Measurements from ENCODE around the gene SPATA20.

SPATA20 gene

DNA sequence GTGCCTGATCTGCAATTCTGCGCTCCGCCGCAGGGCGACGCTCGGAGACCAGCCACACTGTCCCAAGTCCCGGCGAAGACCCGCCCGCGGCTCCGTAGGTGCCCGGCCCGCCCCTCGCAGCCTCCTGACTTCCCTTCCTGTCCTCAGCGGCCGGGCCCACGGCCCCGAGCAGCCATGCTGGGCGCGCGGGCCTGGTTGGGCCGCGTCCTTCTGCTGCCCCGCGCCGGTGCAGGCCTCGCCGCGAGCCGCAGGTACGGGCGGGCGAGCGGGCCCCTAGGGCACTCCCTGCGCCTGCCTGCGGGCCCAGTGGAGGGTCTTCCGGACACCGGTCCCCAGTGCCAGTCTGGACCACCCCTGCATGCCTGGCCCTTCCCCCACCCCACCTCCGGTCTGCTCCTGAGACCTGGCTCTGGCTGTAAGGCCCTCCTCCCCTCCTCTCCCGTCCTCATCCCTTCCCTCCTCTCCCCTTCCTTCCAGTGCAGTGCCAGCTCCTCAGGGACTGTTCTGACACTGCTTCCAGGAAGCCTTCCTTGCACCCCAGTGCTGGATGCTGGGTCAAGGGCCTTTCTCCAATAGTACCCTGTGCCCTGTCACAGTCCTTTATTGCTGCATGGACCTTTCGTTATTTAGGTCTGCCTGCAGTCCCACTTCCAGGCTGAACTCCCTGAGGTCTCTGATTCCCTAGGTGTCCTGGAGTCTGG, at the start of gene SPATA20:
SPATA20 (plus strand) TSS at position 140 of the 701 bp plus-strand sequence; CDS start at position 175, 35 bp downstream.
- peak; percentile 89 to 92 for ATAC-seq

DNA sequence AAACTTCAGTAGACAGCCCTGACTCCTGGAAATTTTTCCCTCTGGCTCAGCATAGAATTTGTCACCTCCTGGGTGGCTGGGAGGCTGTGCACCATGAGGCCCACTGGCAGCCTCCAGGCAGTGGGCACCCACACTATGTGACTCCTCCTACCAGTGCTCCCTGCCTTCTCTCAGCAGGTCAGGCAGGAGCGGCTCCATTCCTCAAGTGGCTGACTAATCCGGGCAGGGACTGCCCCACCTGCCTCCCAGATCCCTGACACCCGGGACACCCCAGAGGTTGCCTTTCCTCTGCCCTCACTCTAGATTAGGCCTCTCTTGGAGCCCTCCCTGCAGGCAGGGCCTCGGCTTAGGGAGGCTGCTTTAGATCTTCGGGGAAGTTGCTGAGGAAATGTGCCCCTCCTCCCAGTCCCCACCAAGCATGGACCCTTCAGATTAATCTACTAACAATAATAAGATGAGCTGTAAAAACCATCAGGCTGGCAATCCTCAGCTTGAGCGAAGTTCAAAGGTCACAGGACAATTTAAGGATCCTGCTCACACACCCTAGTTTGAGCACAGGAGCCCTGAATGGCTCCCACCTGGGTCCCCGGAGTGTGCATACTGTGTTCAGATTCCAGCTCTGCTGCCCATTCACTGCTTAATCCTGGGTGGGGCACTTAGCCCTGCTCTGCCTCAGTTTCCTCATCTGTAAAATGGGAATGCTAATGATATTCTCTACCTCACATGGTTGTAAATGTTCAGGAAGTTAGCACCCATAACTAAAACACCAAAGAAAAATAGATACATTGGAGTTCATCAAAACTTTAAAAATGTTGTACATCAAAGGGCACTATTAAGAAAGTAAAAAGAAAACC, 48.7 kb upstream of the SPATA20 start:
- ATAC-seq, result no peak

DNA sequence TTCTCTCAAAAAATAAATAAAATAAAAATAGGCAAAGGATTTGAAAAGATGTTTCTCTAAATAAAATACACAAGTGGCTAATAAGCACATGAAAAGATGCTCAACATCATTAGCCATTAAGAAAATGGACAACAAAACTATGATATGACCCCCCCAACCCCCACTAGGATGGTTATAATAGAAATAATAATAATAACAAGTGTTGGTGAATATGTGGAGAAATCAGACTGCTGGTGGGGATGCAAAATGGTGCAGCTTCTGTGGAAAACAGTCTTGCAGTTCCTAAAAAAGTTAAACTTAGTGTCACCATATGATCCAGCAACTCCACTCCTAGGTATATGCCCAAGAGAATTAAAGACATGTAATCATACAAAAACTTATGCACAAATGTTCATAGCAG, 47.7 kb upstream of the SPATA20 start:
- ATAC-seq, result no peak

DNA sequence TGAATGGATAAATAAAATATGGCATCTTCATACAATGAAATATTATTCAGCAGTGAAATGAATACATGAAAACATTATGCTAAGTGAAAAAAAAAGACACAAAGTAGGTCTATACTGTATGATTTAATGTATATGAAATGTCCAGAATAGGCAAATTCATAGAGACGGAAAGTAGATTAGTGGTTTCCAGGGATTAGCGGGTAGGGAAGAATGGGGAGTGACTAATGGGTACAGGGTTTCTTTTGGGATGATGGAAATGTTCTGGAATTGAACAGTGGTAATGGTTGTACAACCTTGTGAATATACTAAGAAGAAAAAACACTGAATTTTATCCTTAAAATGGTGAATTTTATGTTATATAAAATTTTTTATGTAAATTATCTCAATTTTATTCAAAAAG, 47.3 kb upstream of the SPATA20 start:
- no peak for ATAC-seq

DNA sequence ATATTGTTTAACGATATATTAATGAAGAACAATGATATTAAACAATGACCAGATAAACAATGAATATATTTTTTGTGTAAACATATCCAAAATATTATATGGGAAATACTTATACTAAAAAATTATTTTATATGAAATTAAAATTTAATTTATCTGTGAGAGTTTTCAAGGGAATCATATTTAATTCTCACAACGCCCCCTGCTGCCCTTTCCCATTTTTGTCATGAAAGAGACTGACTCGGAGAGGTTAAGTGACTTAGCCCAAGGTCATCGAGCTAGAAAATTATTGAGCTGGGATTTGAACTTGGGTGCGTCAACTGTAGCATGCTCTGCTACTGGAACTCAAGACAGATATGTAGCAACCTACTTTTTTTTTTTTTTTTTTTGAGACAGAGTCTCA, 45.9 kb upstream of the SPATA20 start:
- no peak for ATAC-seq

DNA sequence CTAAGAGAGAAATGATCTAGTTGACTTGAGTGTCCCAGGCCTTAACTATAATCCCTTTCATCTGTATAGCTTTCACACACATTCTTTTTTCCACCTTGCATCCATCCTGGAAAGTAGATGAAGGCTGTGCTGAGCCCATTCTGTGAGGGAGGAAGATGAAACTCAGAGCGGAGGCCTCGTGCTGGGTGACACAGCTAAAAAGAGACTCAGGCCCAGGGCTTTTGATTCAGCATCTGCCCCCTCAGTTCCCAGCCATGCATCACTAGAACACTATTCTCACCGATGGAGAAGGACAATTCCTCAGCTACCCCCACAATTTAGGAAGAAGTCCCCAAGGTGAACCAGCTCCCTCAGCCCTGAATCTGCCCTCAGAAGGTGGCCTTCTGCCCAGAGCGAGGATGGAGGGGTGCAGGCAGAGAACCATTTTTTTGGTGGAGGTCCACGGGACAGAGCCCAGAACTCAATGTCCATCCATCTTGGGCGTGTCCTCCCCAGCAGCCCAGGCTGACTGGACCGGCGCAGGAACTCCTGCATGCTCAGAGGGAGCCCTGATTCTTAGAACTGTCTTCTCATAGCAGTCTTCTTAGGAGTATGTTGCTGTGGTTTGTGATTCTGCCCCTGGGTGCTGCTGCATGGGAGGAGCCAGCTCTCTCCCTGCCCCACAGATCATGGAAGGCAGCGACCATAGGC, 44.5 kb upstream of the SPATA20 start:
- no peak for ATAC-seq

DNA sequence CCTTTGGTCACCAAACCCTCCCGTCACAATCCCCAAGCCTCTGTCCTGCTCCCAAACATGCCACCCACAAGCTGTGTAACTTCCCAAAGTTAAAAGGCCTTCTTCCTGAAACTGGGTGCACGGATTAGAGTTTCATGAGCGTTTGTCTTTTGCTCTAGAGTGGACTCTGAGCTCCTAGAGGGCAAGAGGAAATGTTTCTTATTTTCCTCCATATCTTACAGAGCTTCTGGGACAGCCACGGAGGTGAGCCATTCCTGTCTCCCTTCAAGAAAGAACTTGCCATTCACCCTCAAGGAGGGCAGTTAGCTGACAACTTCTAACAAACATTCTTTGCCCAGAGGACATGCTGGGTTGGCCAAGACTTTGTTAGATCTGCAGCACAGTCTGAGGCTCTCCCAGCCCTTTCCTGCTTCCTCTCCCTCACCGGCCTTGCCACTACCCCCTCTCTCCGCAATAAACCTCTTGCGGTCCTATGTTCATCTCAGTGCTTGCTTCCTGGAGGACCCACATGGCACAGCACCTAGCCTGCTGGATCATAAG, 41.3 kb upstream of the SPATA20 start:
- ATAC-seq, result no peak

DNA sequence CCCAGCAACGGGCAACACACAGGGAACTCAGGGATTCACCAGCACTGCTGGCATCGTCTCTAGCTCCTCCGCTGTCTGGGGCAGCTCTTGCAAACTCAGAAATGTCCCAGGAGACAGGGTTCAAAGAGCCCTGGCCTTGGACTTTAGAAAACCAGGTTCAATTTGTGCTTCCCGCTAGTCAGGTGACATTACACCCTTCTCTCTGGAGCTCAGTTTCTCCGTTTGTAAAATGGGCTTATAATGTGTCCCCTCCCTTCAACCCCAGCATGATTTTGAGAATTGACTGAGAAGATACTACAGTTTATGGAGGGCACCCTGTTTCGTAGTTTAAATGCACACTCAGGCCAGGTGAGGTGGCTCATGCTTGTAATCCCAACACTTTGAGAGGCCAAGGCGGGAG, 40.7 kb upstream of the SPATA20 start:
- no peak for ATAC-seq

DNA sequence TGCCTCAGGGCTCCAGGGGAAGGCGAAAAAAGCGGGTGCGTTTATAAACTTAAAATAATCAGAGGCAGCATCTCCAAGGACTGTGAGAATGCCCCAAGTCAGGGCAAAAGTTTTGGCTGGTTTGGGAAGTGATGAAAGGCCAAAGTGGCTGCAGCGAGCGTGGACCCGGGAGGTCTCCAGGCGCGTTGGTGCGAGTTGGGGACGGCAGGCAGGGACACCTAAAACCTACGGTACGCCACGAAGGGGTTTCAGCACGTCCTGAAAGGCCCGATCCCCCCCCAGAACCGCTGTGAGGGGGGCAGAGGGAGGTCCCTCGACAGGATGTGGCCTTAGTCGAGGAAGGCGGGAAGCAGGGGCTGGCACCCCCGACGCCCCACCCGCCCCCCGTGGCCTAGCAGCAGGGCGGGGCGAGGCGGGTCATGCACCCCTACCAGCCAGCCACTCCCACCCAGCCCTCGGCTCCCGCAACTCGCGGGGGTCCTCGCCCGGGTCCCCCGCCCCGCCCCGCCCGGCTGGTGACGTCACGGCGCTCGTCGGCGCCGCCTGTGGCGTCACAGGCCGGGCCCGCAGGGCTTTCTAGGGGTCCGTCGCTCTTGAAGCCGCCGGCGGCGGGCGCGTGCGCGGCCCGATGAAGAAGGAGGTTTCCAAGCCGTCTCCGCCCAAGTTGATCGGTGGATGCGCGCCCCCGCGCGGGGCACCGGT, 39.0 kb upstream of the SPATA20 start, which contains the start of gene MYCBPAP:
MYCBPAP (plus strand) TSS at position 569 of the 702 bp plus-strand sequence. CDS start 236 bp downstream, outside the sequence.
- ATAC-seq, result peak; percentile 56 to 57

DNA sequence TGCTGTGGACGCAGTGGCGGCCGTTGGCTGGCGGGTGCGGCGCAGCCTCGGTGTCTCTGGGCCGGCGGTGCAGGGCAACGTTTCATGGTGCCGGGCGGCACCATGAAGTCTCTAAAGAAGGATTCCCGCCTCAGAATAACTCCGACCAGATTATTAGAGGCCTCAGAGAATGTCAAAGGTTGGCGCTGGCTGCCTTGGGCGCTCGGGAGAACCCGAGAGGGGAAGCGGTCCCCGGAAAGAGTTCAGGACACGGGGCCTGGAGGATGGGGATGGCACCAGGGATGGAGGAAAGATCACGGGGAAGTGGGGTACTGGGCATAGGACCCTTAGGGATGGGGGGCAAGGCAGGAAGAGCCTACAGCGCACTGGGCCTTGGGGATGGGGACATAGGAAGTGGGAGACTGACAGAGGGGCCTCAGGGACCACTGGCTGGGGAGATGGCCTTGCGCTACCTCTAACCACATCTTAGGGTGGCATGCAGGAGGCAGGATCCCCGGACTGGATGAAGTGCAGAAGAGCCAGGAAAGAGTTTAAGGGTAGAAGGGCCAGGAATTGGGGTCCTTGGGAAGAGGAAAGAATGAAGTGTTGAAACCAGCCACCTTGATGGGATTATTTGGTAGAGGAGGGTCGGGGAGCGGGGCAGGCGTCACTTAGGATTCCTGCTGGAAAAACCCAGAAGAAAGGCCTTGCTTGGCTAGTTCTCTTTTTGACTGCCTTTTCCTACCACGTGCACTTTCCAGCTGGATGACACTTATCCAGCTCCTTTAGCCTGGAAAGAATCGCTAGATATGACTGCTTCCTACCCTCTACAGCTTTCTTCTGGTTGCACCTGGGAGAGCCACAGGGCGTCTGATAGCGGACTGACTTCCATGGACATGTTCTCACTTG, 38.2 kb upstream of the SPATA20 start:
- no peak for ATAC-seq

DNA sequence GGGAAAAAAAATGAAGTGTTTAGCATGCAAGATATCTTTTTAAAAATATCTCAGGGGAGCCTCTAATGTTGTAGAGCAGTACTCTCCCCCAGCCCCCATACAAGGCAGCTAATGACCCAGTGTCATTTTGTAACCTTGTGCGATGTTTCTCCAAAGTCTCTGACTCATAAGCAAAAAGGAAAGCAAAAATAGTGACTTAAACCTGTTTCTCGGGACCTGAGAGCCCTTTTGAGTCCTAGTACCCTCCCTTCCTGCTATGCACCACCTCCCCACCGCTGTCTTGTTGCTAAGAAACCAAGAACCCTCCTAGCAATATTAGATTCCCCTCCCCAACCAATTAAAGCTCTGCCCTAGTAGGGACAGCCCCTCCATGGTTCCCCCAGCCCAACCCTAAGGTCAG, 35.9 kb upstream of the SPATA20 start:
- ATAC-seq, result peak; percentile 86 to 88

DNA sequence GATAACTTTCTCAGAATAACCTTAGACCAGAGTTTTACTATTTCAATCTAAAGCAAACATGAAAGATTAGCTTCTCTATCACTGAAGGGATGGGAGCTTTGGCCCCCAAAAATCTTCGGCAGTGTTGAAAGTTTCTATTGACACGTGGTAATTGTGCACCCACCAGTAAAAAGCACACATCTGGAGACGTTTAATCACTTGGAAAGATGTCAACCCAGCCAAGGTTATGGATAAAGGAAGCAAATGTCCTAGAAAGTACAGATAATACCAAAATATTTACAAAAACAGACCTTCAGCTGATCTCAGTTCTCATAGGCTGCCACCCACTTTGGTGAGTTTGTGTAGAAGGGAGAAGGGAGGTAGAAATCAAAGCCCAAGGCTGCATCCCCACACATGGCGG, 33.5 kb upstream of the SPATA20 start:
- ATAC-seq, result no peak

DNA sequence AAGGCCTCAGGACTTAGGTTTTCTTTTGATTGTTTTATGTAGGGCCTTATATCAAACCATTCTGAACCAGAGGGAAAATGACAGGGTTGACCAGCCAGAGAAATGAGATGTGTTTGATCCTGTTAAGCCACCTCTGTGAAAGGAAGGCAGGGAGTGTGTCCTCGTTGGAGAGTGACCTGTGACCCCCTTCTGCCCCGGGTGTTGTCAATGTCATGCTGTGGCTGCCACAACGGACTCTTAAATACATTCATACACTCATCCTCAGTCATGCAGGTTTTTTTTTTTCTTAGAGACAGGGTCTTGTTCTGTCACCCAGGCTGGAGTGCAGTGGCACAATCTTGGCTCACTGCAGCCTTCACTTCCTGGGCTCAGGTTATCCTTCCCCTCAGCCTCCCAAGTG, 32.6 kb upstream of the SPATA20 start:
- no peak for ATAC-seq

DNA sequence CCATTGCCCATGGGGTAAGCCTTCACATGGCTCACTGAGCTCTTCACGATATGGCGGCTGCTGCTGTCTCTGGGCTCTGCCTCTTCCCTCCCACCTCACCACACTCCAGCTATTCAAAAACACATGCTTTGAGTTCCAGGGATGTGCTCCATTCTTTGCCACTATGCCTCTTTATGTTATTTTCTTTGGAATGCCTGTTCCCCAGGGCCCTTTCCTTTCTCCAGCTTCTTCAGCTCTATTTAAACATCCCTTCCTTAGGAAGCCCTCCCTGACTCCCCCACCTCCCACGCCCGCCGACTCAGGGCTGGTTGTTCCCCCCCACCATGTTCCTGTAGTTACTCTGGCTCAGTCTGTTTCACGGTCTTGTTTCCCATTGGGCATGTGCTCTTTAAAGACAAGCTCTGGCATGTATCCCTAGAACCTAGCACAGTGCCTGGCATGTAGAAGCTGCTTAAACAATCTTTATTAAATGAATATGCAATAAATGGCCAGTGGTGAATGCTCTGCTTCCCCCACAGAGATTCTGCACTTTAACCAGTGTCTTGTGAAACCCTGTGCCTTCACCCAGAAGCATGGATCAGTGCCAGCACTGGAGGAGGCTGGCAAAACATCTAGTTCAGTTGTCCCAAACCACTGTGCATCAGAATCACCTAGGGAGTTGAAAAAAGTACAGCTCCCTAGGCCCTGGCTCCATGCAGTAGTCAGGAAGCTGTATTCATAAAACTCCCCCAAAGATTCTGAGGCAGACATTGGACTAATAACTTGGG, 31.9 kb upstream of the SPATA20 start:
- ATAC-seq, result no peak

DNA sequence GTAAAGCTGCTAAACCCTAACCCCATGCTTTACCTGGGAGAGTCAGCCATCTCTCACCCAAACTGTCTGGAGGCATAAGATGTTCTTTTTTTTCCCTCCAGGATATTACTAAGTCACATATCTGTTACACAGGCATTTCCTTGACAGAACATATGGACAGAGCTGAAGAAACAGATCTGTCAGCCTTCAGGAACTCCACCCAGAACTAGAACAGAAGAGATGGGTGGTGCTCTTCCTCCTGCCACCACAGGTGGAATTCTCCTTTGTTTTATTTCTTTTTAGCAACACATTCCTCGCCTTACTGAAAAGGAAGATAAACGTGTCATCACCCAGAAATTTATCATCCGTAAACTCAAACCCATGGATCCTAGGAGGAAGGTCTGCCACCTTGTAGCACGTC, 30.0 kb upstream of the SPATA20 start:
- no peak for ATAC-seq

DNA sequence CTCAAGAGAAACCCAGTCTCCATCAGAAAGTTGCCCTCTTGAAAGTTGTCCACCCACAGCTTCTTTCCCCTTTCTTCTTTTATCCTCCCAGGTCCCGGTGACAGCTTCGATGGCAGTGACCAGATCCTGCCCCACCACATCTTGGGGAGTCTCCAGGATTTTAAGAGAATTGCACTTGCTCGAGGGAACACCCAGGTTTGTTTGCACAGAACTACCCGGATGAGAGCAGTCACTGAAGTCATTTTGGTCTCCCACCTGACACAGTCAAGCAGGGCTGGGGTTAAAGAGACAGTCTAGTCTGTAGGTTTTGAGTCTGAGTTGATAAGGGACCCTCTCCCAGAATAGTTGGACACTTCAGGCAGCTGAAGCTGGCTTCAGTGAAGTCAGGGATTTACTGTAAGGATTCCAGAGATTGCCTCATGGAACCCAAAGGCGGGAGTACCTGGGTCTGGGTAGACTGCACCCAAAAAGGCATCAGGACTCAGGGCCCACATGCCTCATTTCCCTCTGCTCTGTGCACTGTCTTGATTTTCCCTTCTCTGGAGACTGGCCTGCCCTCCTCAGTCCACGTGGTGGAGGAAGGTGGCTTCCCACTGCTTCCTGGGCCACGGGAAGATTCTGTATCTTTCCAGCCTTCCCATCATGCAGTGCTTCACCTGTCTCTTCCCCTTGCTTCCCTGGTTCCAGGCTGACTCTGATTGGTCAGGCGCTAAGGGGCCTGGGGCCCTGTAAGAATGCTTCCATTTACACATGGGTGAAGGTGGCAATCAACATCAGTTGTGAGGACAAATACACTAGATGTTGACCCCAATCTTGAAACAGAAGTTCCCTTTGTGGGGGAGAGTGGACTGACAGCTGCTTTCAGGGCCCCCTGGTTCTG, 29.2 kb upstream of the SPATA20 start:
- no peak for ATAC-seq

DNA sequence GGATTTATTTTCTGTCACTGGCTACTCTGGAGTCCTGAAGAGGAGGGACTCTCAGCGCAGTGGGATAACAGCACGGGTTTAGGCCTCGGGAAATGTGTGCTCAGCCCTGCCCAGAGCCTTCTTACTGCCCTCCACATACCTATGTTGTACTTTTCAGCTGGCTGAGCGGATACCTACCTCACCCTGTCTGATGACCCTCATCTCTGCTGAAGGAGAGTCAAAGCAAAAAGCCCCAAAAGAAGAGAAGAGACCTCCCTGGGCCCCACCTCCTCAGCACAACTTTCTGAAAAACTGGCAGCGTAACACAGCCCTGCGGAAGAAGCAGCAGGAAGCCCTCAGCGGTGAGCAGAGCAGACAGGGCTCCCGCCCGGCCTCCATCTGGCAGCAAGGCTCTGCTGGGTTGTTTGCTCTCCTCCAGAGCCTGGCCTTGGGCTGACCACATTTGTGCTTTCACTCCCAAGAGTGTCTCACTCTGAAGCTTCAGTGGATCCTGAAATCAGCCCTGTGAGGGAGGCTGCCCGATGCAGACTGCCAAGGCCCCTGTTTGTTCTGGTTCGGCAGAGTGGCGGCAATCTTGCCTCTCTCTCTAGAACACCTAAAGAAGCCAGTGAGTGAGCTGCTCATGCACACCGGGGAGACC, 28.5 kb upstream of the SPATA20 start:
- ATAC-seq, result no peak

DNA sequence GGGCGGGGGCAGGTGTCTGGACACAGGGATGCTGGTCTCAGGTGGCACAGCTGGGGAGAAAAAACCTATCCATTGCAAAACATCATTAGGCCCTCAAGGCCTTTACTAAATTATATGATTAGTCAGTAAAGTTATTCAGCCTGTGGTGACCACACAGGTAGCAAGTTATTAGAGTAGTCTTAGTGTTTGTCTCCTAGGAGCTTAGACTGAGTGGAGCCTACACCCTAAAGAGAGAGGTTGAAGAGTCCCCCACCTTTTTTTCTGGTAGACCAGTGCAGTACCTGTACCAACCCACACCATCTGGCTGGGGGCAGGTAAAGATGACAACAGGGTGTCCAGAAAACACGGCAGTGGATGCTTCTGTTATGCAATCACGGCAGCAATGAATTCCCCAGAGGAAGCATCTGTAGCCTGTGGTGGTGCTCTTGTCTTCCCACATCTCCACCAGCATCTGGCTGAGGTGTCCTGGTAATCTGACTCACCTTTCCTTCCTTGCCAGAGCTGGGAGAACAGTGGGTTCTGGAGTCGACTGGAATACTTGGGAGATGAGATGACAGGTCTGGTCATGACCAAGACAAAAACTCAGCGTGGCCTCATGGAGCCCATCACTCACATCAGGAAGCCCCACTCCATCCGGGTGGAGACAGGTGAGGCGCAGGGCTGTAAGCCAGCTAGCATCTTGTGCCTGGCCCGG, 27.7 kb upstream of the SPATA20 start:
- no peak for ATAC-seq

All from activated CD4-positive, CD25-positive, alpha-beta regulatory T cell treated with anti-CD3 and anti-CD28 coated beads, Interleukin-2, amount 50 U/mL, for 24 hours (primary cell).